Body of pancreas (tissue), 4 donors: Measurements from ENCODE around the gene KDM2A.

ENCODE experiments used
- POLR2A ChIP-seq, 3 donors: fragments of 450-650 bp; IDR thresholded peaks; one replicate each; pipeline ENCODE4 v1.6.1; 2016; ENCODE audit warnings: antibody characterized with exemption in 3 of 3, mild to moderate bottlenecking in 2 of 3
- TF ChIP-seq, protein P1 (sequence below), 7 experiments: fragments of 450-650 bp in 4 of 7; fragments of 200-600 bp in 3 of 7; sonication (generic) in 3 of 7; IDR thresholded peaks; one replicate each; pipeline ENCODE4 v1.5.1; 2016 to 2019; ENCODE audit warnings: antibody characterized with exemption in 7 of 7

DNA sequence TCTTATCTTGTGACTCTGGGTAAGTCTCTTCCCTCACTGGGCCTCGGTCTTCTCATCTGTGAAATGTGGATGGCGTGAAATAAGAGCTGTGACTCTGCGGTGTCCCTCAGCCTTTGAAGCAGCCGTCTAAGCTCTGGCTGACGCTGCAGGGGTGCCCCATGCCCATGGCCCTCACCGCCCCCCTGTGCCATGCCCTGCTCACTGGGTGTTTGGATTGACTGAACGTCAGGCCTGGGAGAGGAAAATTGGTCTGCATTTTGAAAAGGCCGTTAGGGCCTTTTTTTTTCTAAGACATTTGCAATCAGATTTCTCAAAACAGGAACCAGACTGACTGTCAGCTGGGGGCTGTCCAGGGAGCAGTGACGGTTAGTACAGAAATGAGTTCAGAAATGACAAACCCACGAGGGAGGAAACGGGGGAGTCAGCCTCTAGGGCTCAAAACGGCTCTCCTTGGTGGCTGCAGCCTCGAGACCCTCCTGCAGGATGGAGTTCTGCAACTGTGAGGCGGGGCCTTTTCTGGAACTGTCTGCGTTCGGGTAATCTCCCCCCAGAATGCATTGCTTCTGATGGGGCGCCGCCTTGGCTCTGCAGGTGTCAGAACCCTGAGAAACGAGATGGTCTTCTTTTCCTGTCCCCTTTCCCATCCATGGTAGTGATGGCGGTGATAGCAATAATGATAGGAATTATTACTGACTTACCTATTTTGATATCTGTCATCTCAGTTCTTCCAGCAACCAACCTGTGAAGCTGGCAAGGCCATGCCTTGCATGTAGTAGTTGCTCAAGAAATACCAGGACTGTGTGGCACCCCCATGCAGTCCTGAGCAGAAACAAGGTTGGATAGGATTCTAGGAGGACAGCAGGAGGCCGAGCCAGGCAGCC is 149.3 kb downstream of the KDM2A start:
- TF ChIP-seq, protein P1, sequence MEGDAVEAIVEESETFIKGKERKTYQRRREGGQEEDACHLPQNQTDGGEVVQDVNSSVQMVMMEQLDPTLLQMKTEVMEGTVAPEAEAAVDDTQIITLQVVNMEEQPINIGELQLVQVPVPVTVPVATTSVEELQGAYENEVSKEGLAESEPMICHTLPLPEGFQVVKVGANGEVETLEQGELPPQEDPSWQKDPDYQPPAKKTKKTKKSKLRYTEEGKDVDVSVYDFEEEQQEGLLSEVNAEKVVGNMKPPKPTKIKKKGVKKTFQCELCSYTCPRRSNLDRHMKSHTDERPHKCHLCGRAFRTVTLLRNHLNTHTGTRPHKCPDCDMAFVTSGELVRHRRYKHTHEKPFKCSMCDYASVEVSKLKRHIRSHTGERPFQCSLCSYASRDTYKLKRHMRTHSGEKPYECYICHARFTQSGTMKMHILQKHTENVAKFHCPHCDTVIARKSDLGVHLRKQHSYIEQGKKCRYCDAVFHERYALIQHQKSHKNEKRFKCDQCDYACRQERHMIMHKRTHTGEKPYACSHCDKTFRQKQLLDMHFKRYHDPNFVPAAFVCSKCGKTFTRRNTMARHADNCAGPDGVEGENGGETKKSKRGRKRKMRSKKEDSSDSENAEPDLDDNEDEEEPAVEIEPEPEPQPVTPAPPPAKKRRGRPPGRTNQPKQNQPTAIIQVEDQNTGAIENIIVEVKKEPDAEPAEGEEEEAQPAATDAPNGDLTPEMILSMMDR (IDR thresholded peaks at IDR 0.05), result no peak
- no peak for TF ChIP-seq POLR2A (IDR thresholded peaks at IDR 0.05)
